ENCODE results near the gene TRPM2. TPM values are rescaled to one million over a fixed set of nuclear protein-coding genes. Genes with fewer than 3 reads are reported as not detected.

TRPM2 gene
- total RNA-seq, 1 donor from 2014 or later: 3.2 TPM

GRCh38 chr21:44487831-44488230 lies 134.4 kb downstream of the TRPM2 start:
- peak; percentile 62 for DNase-seq

DNA sequence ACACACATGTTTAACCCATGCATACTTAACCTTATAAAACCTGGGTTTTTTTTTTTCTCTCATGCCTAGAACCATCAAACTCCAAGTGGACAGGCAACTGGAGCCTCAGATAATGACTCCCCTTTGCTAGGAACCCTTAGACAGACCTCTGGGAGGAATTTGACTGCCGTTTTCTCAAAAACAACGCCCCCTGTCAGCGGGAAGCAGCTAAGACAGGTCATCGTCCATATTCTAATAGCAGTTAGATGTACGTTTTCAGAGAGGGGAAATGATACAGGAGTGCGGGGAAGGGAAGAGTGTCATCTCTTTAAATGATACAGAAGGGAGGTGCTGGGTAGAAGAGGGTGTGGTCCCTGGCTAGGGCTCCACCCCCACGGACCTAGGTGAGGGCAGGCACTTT lies 136.5 kb downstream of the TRPM2 start:
- DNase-seq: no peak

DNA sequence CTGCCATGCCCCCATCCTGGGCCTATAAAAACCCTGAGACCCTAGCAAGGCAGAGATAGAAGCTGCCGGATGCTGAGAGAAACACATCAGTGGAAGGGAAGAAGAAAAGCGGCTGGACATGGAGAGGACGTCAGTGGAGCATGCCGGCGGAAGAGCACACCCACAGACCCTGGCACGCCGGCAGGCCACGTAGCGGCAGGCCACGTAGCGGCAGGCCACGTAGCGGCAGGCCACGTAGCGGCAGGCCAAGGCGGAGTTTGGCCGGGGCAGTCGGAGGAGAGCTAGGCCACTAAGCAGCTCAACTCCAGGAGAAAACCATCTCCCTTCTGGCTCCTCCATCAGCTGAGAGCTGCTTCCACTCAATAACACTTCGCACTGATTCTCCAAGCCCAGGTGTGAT lies 137.0 kb downstream of the TRPM2 start:
- DNase-seq: no peak

DNA sequence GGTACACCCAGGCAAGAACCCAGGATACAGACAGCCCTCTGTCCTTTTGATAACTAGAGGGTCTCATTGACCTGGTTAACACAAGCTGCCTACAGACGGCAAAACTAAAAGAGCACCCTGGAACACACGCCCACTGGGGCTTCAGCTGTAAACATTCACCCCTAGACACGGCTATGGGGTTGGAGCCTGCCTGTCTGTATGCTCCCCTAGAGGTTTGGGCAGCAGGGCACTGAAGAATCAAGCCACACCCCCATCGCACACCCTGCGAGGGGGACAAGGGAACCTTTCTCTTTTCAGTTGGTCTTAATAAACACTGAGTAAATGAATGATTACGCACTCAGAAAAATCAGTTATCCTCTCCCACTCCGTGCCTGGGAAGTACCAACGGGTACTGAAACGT lies 137.4 kb downstream of the TRPM2 start:
- no peak for DNase-seq

Other genes with a start within 250 kb of the TRPM2 start
- 8.2 and 39.1 TPM in 2 replicates for gene PWP2, start 246.2 kb upstream of the TRPM2 start, total RNA-seq
- 6.0 and 58.4 TPM in 2 replicates for gene GATD3, start 219.9 kb upstream of the TRPM2 start, total RNA-seq
- gene ICOSLG, start 112.7 kb upstream of the TRPM2 start, total RNA-seq: 2.0 and 2.4 TPM in 2 replicates
- not detected in 2 replicates for gene DNMT3L, start 91.7 kb upstream of the TRPM2 start, total RNA-seq
- not detected in 2 replicates for gene AIRE, start 67.7 kb upstream of the TRPM2 start, total RNA-seq
- 316 and 398 TPM in 2 replicates for gene PFKL, start 53.6 kb upstream of the TRPM2 start, total RNA-seq
- 4.5 and 6.0 TPM in 2 replicates for gene CFAP410, start 14.2 kb upstream of the TRPM2 start, total RNA-seq
- gene LRRC3, start 101.9 kb downstream of the TRPM2 start, total RNA-seq: 1.9 and 2.1 TPM in 2 replicates
- not detected in 2 replicates for gene KRTAP10-1, start 186.6 kb downstream of the TRPM2 start, total RNA-seq
- gene KRTAP10-2, start 197.9 kb downstream of the TRPM2 start, total RNA-seq: not detected in 2 replicates
- not detected in 2 replicates for gene KRTAP10-3, start 205.2 kb downstream of the TRPM2 start, total RNA-seq
- gene KRTAP10-4, start 220.1 kb downstream of the TRPM2 start, total RNA-seq: not detected in 2 replicates
- not detected in 2 replicates for gene KRTAP10-5, start 227.0 kb downstream of the TRPM2 start, total RNA-seq
- not detected in 2 replicates for gene KRTAP10-6, start 238.9 kb downstream of the TRPM2 start, total RNA-seq
- gene KRTAP10-7, start 247.0 kb downstream of the TRPM2 start, total RNA-seq: not detected in 2 replicates